ENCODE data around the gene GOLGA2. TPM values are rescaled to one million over a fixed set of nuclear protein-coding genes. Genes with fewer than 3 reads are reported as not detected.

GOLGA2 gene
- total RNA-seq, 1 experiment from 2014 or later = 51.0 TPM

- H2BK120ac ChIP-seq (ENCODE audit: low read depth, low read length, poor library complexity, severe bottlenecking) = no peak overlapping the region
- H3K79me2 ChIP-seq (ENCODE audit: insufficient read depth, low read length) = no peaks in the 10 kb centered on the region
- no peak overlapping the region for H3K4ac ChIP-seq (ENCODE audit: low read depth, low read length)
- no peak overlapping the region for H2BK20ac ChIP-seq (ENCODE audit: low read depth, low read length, poor library complexity, severe bottlenecking)
- Mint-ChIP-seq H3K27me3 (ENCODE audit: low read depth) (no peaks in the 10 kb centered on the region; the same call in none of the 2 replicates), H3K27ac (no peak overlapping the region), H3K4me3 (no peak overlapping the region), H3K4me1 (peaks cover 0 to 6% of the 10 kb centered on the region in 2 experiments; a peak in 3 of 4 replicates), H3K36me3 (ENCODE audit: insufficient read depth in 1 of 3, low read depth in 3 of 3) (peaks cover 28 to 63% (median 58%) of the 10 kb centered on the region in 3 experiments), H3K9me3 (no peaks in the 10 kb centered on the region)
- H3K56ac ChIP-seq (ENCODE audit: insufficient read length, low read depth, low read length) = no peak overlapping the region
- H2BK15ac ChIP-seq (ENCODE audit: low read depth, low read length) = no peak overlapping the region
- no peak overlapping the region for H3K23ac ChIP-seq (ENCODE audit: insufficient read length, low read depth, low read length)
- no peak overlapping the region for H4K5ac ChIP-seq (ENCODE audit: insufficient read length, low read depth, low read length)
- H3K9ac ChIP-seq (ENCODE audit: extremely low read depth, insufficient read length, low read length) = no peak overlapping the region
- no peaks in the 10 kb centered on the region for H3K27me3 ChIP-seq (ENCODE audit: insufficient read depth, low read length)
- no peaks in the 10 kb centered on the region for H3K4me1 ChIP-seq (ENCODE audit: insufficient read depth, low read length)
- no peak overlapping the region for H2BK12ac ChIP-seq (ENCODE audit: insufficient read length, low read depth, low read length)
- no peak overlapping the region for H3T11ph ChIP-seq (ENCODE audit: low read length)
- no peak for TF ChIP-seq CTCF (conservative IDR thresholded peaks at IDR 0.05)
- H4K20me1 ChIP-seq (ENCODE audit: control insufficient read depth, insufficient read depth, insufficient read length) = no peaks in the 10 kb centered on the region
- H3K23me2 ChIP-seq (ENCODE audit: insufficient read length, low read depth, low read length, poor library complexity, severe bottlenecking) = no peaks in the 10 kb centered on the region
- H4K8ac ChIP-seq (replicated peaks; ENCODE audit: insufficient read length, low read depth, low read length) = no peak overlapping the region
- DNase-seq = no peak
- H3K14ac ChIP-seq (ENCODE audit: insufficient read depth, low read length) = no peak overlapping the region
- no CpG with 5 or more reads among the region's 17 CpGs for WGBS (ENCODE audit: extremely low coverage, insufficient read length, low lambda C conversion rate)
- no peak overlapping the region for H3K4me2 ChIP-seq (ENCODE audit: insufficient read depth, insufficient read length, low read length)
- no peaks in the 10 kb centered on the region for H3K9me3 ChIP-seq (ENCODE audit: control insufficient read depth, low read depth, low read length)
- H2AFZ ChIP-seq (ENCODE audit: low read length) = no peak overlapping the region
- no peak overlapping the region for H3K18ac ChIP-seq (ENCODE audit: insufficient read length, low read depth, low read length)
- no peak overlapping the region for H4K91ac ChIP-seq (ENCODE audit: insufficient read length, low read depth, low read length)
- no peaks in the 10 kb centered on the region for H3K79me1 ChIP-seq (ENCODE audit: insufficient read depth, low read depth, low read length, poor library complexity, severe bottlenecking)
- no peak overlapping the region for H2BK5ac ChIP-seq (ENCODE audit: insufficient read length, low read length)
- no peak overlapping the region for H2AK5ac ChIP-seq (ENCODE audit: insufficient read length, low read length)
- no peak overlapping the region for H3K27ac ChIP-seq (ENCODE audit: insufficient read length, low read depth, low read length)
Observed at GRCh38 chr9:128260340-128260739, 15.5 kb downstream of the GOLGA2 start.
